ENCODE measurements around the gene KRTAP10-4. TPM values are rescaled to one million over a fixed set of nuclear protein-coding genes. Genes with fewer than 3 reads are reported as not detected.

The KRTAP10-4 gene
- total and polyA plus RNA-seq, 2 of the 4 experiments (the other 2 are of a cell fraction), result not detected

- no peaks in the 10 kb centered on the region for H3K36me3 ChIP-seq (ENCODE audit: control insufficient read depth, insufficient read depth, low read length)
- H2BK15ac ChIP-seq (ENCODE audit: low read depth, low read length), result no peak overlapping the region
- no peak overlapping the region for H3K27ac ChIP-seq (ENCODE audit: insufficient read depth, low read length)
- H3K4me1 ChIP-seq (ENCODE audit: control insufficient read depth, insufficient read depth, low read length), result no peaks in the 10 kb centered on the region
- DNase-seq (no peak), ATAC-seq (ENCODE audit: low read depth) (no peak)
- ChIA-PET CTCF (no interaction called here), POLR2A (ENCODE audit: unreplicated experiment) (no interaction called here)
- no peak overlapping the region for H4K8ac ChIP-seq (ENCODE audit: low read depth in 2 of 2, low read length in 2 of 2)
- no peak overlapping the region for H3K18ac ChIP-seq (ENCODE audit: low read depth, low read length)
- no peak overlapping the region for H2BK20ac ChIP-seq (ENCODE audit: low read depth, low read length)
- no peaks in the 10 kb centered on the region; the same call in 1 of the 2 replicates for H3K27me3 ChIP-seq (ENCODE audit: control insufficient read depth, insufficient read depth, low read length)
- WGBS, 2 experiments (ENCODE audit: extremely low coverage in 2 of 2, insufficient read length in 1 of 2), result 52% methylated on average over 7 of the region's 17 CpGs; no CpG with 5 or more reads in 1 of the 2 experiments
- no peak overlapping the region for H4K91ac ChIP-seq (ENCODE audit: insufficient read depth, low read depth, low read length)
- H3K9me3 ChIP-seq (ENCODE audit: control insufficient read depth, insufficient read depth, low read length), result peaks cover 11% of the 10 kb centered on the region
- H3K4me3 ChIP-seq (ENCODE audit: insufficient read depth, low read depth, low read length), result no peak overlapping the region
- no peak overlapping the region for H2BK5ac ChIP-seq (ENCODE audit: low read depth, low read length, poor library complexity, severe bottlenecking)
- intact Hi-C loops (cut with micrococcal nuclease) (no loop called here), dilution Hi-C loops (cut with HindIII; ENCODE audit: low sequenced_read_pairs, unreplicated experiment) (no loop called here), in situ Hi-C loops (cut with MboI; ENCODE audit: low sequenced_read_pairs) (no loop called here)
- no peak overlapping the region for H3K14ac ChIP-seq (replicated peaks; ENCODE audit: low read depth, low read length)
- no peaks in the 10 kb centered on the region for H3K79me1 ChIP-seq (ENCODE audit: low read depth in 1 of 2, low read length in 2 of 2)
- H3K56ac ChIP-seq (ENCODE audit: extremely low read depth, insufficient read depth, low read length), result no peak overlapping the region
- no peak overlapping the region for H2AK9ac ChIP-seq (replicated peaks; ENCODE audit: low read depth, low read length, poor library complexity)
- H4K5ac ChIP-seq (ENCODE audit: low read depth, low read length), result no peak overlapping the region
- BruUV-seq (replicated peaks), result no TSS peak
- H2BK120ac ChIP-seq (ENCODE audit: low read depth, low read length), result no peak overlapping the region
- no peak overlapping the region for H2AFZ ChIP-seq (replicated peaks; ENCODE audit: low read length, poor library complexity)
- H3K4ac ChIP-seq (ENCODE audit: low read depth, low read length), result no peak overlapping the region
- H3K23ac ChIP-seq (ENCODE audit: low read depth, low read length), result no peak overlapping the region
- H4K20me1 ChIP-seq (ENCODE audit: insufficient read depth, low read length), result no peaks in the 10 kb centered on the region
- TF ChIP-seq RCOR1 (IDR thresholded peaks at IDR 0.05; ENCODE audit: insufficient replicate concordance, low read length) (no peak), CEBPB (IDR thresholded peaks at IDR 0.05; ENCODE audit: low read depth, low read length) (no peak), BHLHE40 (IDR thresholded peaks at IDR 0.05; ENCODE audit: low read depth, low read length) (no peak)
- no peak overlapping the region for H3K9ac ChIP-seq (ENCODE audit: low read depth, low read length)
- H3K4me2 ChIP-seq (ENCODE audit: low read depth, low read length), result no peak overlapping the region
- no peaks in the 10 kb centered on the region for H3K9me1 ChIP-seq (ENCODE audit: insufficient read depth, low read length)
- H2AK5ac ChIP-seq (ENCODE audit: low read depth, low read length), result no peak overlapping the region
Observed at GRCh38 chr21:44578371-44579055, 5.0 kb downstream of the KRTAP10-4 start.

Measured in IMR-90 (cell line).